Measurements from ENCODE around the gene CD93.

GRCh38 chr20:23103284-23104018, 17.3 kb upstream of the CD93 start:
- TF ChIP-seq POLR2A (IDR thresholded peaks at IDR 0.05), result no peak
- TF ChIP-seq, protein P1, sequence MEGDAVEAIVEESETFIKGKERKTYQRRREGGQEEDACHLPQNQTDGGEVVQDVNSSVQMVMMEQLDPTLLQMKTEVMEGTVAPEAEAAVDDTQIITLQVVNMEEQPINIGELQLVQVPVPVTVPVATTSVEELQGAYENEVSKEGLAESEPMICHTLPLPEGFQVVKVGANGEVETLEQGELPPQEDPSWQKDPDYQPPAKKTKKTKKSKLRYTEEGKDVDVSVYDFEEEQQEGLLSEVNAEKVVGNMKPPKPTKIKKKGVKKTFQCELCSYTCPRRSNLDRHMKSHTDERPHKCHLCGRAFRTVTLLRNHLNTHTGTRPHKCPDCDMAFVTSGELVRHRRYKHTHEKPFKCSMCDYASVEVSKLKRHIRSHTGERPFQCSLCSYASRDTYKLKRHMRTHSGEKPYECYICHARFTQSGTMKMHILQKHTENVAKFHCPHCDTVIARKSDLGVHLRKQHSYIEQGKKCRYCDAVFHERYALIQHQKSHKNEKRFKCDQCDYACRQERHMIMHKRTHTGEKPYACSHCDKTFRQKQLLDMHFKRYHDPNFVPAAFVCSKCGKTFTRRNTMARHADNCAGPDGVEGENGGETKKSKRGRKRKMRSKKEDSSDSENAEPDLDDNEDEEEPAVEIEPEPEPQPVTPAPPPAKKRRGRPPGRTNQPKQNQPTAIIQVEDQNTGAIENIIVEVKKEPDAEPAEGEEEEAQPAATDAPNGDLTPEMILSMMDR (IDR thresholded peaks at IDR 0.05), result no peak
